ENCODE data around the gene DICER1.

GRCh38 chr14:95206534-95206933 is 49.2 kb upstream of the DICER1 start:
- TF ChIP-seq, protein P1, sequence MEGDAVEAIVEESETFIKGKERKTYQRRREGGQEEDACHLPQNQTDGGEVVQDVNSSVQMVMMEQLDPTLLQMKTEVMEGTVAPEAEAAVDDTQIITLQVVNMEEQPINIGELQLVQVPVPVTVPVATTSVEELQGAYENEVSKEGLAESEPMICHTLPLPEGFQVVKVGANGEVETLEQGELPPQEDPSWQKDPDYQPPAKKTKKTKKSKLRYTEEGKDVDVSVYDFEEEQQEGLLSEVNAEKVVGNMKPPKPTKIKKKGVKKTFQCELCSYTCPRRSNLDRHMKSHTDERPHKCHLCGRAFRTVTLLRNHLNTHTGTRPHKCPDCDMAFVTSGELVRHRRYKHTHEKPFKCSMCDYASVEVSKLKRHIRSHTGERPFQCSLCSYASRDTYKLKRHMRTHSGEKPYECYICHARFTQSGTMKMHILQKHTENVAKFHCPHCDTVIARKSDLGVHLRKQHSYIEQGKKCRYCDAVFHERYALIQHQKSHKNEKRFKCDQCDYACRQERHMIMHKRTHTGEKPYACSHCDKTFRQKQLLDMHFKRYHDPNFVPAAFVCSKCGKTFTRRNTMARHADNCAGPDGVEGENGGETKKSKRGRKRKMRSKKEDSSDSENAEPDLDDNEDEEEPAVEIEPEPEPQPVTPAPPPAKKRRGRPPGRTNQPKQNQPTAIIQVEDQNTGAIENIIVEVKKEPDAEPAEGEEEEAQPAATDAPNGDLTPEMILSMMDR (IDR thresholded peaks at IDR 0.05; ENCODE audit: low read depth, low read length) = no peak
- no peak for TF ChIP-seq EZH2phosphoT487 (IDR thresholded peaks at IDR 0.05; ENCODE audit: low read depth)
